HG03442 (cell line): ENCODE measurements around the gene PLOD2.

Experiments
- ATAC-seq: cut with Tn5 transposase; IDR thresholded peaks from one replicate; pipeline ENCODE4 v1.9.1; 2021; ENCODE audit warnings: mild to moderate bottlenecking, moderate library complexity; ENCODE audit not compliant: unreplicated experiment

The PLOD2 gene

GRCh38 chr3:146160964-146161662 lies at the start of gene PLOD2:
TSS of gene PLOD2 (minus strand) at chr3:146161184. CDS start at chr3:146160989, 195 bp downstream.
- peak; percentile 56 for ATAC-seq

DNA sequence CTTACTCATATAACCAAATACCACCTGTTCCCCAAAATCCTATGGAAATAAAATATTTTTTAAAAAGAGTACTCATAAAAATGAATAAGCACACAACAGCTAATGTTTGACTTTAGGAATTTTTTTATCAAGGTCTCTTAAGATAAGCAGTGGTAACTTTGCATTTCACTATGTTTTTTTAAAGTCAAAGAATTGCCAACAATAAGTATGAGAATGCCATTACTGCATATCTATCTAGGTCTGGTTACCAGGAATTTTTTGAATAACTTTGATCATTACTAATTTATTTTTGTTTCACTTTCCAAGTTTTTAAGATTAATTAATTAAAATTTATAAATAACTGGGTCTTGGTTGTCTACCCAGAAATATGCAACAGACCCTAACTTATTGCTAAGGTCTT lies 48.4 kb upstream of the PLOD2 start:
- ATAC-seq = no peak

- ATAC-seq = no peak
Observed at GRCh38 chr3:146203776-146204175, 42.8 kb upstream of the PLOD2 start.

- no peak for ATAC-seq
Observed at GRCh38 chr3:146200461-146201220, 39.7 kb upstream of the PLOD2 start.

GRCh38 chr3:146199762-146200161 lies 38.8 kb upstream of the PLOD2 start:
- ATAC-seq = no peak

GRCh38 chr3:146196789-146197188 lies 35.8 kb upstream of the PLOD2 start:
- no peak for ATAC-seq

DNA sequence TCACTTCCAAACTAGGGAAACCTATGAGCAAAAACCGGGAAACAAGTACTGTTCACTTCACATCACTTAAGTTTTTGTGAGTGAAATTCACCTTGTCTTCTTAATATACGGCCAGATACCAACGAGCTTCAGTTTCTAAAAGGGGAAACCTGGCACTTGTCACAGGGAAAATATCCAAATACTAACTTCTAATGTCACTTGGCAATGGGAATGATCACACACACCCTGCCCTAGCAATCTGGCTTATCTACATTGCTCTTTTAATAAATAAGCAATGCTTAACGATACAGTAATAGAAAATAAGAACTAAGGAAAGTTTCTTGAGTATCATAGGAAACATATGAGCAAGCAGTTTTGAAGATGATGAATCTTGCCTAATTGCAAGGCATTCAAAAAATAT lies 34.6 kb upstream of the PLOD2 start:
- no peak for ATAC-seq

- no peak for ATAC-seq
Observed at GRCh38 chr3:146195030-146195429, 34.0 kb upstream of the PLOD2 start.

- ATAC-seq = no peak
Observed at GRCh38 chr3:146191051-146191450, 30.1 kb upstream of the PLOD2 start.

GRCh38 chr3:146189519-146190173 lies 28.7 kb upstream of the PLOD2 start:
- peak; percentile 94 for ATAC-seq

- ATAC-seq = no peak
Observed at GRCh38 chr3:146187334-146187950, 26.5 kb upstream of the PLOD2 start.

GRCh38 chr3:146184241-146185015 lies 23.4 kb upstream of the PLOD2 start:
- no peak for ATAC-seq

DNA sequence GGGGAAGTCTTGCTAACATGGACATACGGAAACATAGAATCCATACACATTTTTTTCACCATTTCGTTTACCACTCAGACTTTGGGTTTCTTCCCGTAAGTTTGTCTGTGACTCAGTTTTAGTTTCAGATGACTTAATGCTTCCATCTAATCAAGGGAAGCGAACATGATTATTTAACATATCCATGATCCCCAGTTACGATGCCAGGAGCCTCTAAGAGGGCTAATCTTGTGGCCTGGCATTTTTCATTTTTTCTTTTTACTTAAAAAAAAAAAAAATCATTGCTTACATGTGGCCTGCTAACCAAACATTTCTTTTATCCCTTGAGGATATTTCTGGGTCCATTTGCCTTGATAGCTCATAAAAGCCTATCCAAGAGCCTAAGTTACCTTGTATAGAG lies 20.2 kb upstream of the PLOD2 start:
- ATAC-seq = no peak

- no peak for ATAC-seq
Observed at GRCh38 chr3:146180376-146180775, 19.4 kb upstream of the PLOD2 start.

GRCh38 chr3:146178006-146178689 lies 17.2 kb upstream of the PLOD2 start:
- no peak for ATAC-seq

DNA sequence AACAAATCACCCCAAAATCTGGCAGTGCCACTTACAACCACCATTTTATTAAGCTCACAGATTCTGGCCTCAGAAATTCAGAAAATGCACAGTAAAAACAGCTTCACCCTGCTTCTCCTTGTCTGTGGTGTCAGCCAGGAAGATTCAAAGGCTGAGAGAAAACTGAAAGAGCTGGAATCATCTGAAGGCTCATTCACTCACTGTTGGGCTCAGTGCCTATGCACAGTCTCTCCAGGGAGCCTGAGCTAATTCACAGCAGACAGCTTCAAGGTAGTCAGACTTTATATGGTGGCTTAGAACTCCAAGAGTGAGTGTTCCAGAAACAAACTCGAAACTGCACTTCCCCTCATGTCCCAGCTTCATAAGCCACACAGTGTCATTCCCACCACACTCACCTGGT lies 16.5 kb upstream of the PLOD2 start:
- no peak for ATAC-seq

DNA sequence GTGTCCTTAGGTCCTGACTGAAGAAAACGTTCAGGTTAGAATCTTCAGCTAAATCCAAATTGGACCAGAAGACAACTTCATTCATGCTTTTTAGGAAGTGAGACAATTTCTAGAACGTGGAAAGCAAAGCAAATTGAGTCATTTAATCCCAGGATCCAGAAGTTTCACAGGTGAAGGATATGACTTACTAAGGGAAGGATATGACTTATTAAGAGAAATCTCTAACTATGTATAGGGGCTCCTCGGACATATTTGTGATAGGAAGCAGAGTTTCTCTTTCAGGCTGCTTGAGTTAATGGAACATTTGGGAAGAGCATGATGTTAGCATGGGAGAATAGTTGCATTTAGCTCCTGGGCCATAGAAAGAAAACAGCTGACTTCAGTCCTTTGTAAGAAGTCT lies 16.1 kb upstream of the PLOD2 start:
- ATAC-seq = no peak

DNA sequence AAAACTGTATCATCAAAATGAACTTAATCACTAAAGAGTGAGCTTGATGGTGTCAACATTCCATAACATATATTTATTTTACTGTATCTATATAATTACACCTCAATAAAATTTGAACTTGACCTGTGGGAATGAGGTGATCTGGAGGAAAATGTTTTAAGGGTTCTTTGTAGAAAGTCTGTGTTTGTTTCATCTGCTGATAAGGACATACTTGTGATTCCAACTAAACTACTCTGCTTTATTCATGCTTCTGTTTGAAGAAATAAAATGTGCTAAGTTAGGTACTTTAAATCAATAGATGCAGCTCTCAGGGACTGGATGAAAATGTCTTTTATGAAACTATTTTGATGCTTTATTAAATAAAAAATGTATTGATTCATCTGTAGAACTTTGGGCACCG lies 11.6 kb upstream of the PLOD2 start:
- no peak for ATAC-seq

DNA sequence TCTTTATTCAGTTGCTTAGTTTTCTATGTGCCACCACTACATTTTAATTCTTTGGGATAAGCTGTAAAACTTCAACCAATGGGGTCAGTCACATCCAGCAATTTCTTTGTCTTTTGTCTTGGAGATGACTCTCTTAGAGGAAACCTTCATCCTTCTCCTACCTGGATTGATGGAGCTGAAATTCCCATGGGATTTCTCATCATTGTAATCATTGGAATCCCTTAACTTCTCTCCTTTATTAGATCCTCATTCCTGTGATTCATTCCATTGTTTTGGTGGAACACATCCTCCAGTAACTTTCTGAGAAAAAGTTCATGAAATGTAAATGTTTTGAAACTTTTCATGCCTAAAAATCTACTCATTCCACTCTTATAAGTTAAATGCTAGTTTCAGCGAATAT lies 9.6 kb upstream of the PLOD2 start:
- no peak for ATAC-seq

GRCh38 chr3:146169891-146170290 lies 8.9 kb upstream of the PLOD2 start:
- no peak for ATAC-seq
